GM12878 (cell line): ENCODE data around the gene SLC12A2. TPM values are rescaled to one million over a fixed set of nuclear protein-coding genes. Genes with fewer than 3 reads are reported as not detected.

ENCODE experiments used
- ATAC-seq: fragments of 200-7000 bp; cut with Tn5 transposase; 3 replicates; pipeline ENCODE4 v1.9.1; 2020; ENCODE audit warnings: mild to moderate bottlenecking, moderate library complexity
- BruUV-seq: library from RNA; stranded (reverse); fragments of 400-500 nt; replicated peaks from 2 replicates; lab custom pipeline; 2021; lab: Mats Ljungman, UMichigan
- CTCF ChIA-PET: fragments of 300-600 bp; sonication (Branson Sonifier 250); formaldehyde crosslinking; extraction: SDS; loops from one replicate; lab custom pipeline; 2021; ENCODE audit warnings: inconsistent platforms; lab: Yijun Ruan, JAX
- POLR2A ChIA-PET: fragments of 350-600 bp; formaldehyde crosslinking; extraction: SDS; loops from one replicate; lab custom pipeline; 2021; ENCODE audit warnings: inconsistent platforms; lab: Charles Lee
- RAD21 ChIA-PET: fragments of 300-600 bp; sonication (Branson Sonifier 250); formaldehyde crosslinking; loops from one replicate; lab custom pipeline; 2023; ENCODE audit warnings: antibody characterized with exemption; ENCODE audit not compliant: unreplicated experiment; lab: Charles Lee
- SMC1A ChIA-PET: fragments of 300-600 bp; sonication (Branson Sonifier 250); formaldehyde crosslinking; loops from one replicate; lab custom pipeline; 2023; ENCODE audit not compliant: unreplicated experiment, uncharacterized antibody; lab: Charles Lee
- DNase-seq: peaks from one replicate; pipeline ENCODE4 v3.0.0-alpha.2; 2011; ENCODE audit warnings: low read depth, low spot score
- FAIRE-seq: peaks from 3 replicates; lab custom pipeline; 2011; peaks lifted over from hg19 to GRCh38; lab: Jason Lieb, UNC
- H2AFZ ChIP-seq: 2 replicates; pipeline ENCODE4 v1.6.0; 2011; ENCODE audit warnings: low read depth, low read length, control low read depth; ENCODE audit not compliant: control insufficient read depth
- H3K27ac ChIP-seq: 2 replicates; pipeline ENCODE4 v1.5.1; 2011; ENCODE audit warnings: control low read depth; ENCODE audit not compliant: control insufficient read depth, insufficient read depth
- H3K27me3 ChIP-seq, 2 experiments: replicated peaks in 1 of 2; 2 replicates each; pipeline versions ENCODE4 v1.6.0 to v1.6.1; 2011; ENCODE audit warnings: low read length in 1 of 2; ENCODE audit not compliant: control insufficient read depth in 2 of 2, insufficient read depth in 2 of 2
- H3K36me3 ChIP-seq, 2 experiments: 2 replicates each; pipeline ENCODE4 v1.5.1; 2011; ENCODE audit warnings: low read length in 1 of 2; ENCODE audit not compliant: control insufficient read depth in 2 of 2, insufficient read depth in 2 of 2
- H3K4me1 ChIP-seq: 2 replicates; pipeline ENCODE4 v1.6.1; 2011; ENCODE audit warnings: mild to moderate bottlenecking, low read length, moderate library complexity, mixed read lengths; ENCODE audit not compliant: control insufficient read depth, insufficient read depth
- H3K4me2 ChIP-seq: 2 replicates; pipeline ENCODE4 v1.6.0; 2011; ENCODE audit warnings: control low read depth; ENCODE audit not compliant: control insufficient read depth, insufficient read depth
- H3K4me3 ChIP-seq: fragments of 200-600 bp; sonication (generic); 2 replicates; pipeline ENCODE4 v1.5.1; 2016
- H3K79me2 ChIP-seq: 2 replicates; pipeline ENCODE4 v1.6.0; 2011; ENCODE audit warnings: low read length; ENCODE audit not compliant: control insufficient read depth, insufficient read depth
- H3K9ac ChIP-seq: 2 replicates; pipeline ENCODE4 v1.8.0; 2011; ENCODE audit warnings: low read length, control low read depth, mixed read lengths; ENCODE audit not compliant: control insufficient read depth, insufficient read depth
- H3K9me3 ChIP-seq: replicated peaks from 3 replicates; pipeline ENCODE4 v1.5.1; 2011; ENCODE audit warnings: mild to moderate bottlenecking, low read length; ENCODE audit not compliant: control insufficient read depth, insufficient read depth
- H4K20me1 ChIP-seq: 2 replicates; pipeline ENCODE4 v1.6.0; 2011; ENCODE audit not compliant: control insufficient read depth, insufficient read depth
- BHLHE40 ChIP-seq, 2 experiments: fragments of 450-650 bp in 1 of 2; IDR thresholded peaks; 2 replicates each; pipeline ENCODE4 v1.6.1; 2011 to 2017; ENCODE audit warnings: low read depth in 2 of 2, borderline replicate concordance in 1 of 2, improper control_type of control experiment in 1 of 2, low read length in 1 of 2, mild to moderate bottlenecking in 1 of 2
- BRCA1 ChIP-seq: IDR thresholded peaks from 2 replicates; pipeline ENCODE4 v1.6.1; 2011; ENCODE audit warnings: low read depth, low read length, improper control_type of control experiment
- CHD1 ChIP-seq: IDR thresholded peaks from 2 replicates; pipeline ENCODE4 v1.6.1; 2012; ENCODE audit warnings: low read depth, low read length, improper control_type of control experiment
- E2F8 ChIP-seq: fragments of 450-650 bp; IDR thresholded peaks from 2 replicates; pipeline ENCODE4 v1.6.1; 2018; ENCODE audit warnings: mild to moderate bottlenecking, low read depth, moderate library complexity; ENCODE audit not compliant: partially characterized antibody
- EED ChIP-seq: sonication (generic); IDR thresholded peaks from 2 replicates; pipeline ENCODE4 v1.6.1; 2016; ENCODE audit warnings: antibody characterized with exemption, low read depth
- MTA2 ChIP-seq: fragments of 450-650 bp; IDR thresholded peaks from 2 replicates; pipeline ENCODE4 v1.6.1; 2016; ENCODE audit warnings: low read depth, mild to moderate bottlenecking, moderate library complexity
- MTA3 ChIP-seq: IDR thresholded peaks from 2 replicates; pipeline ENCODE4 v1.6.1; 2012; ENCODE audit warnings: low read length, inconsistent platforms, borderline replicate concordance
- NBN ChIP-seq: fragments of 450-650 bp; IDR thresholded peaks from 2 replicates; pipeline ENCODE4 v1.6.1; 2016
- POLR2A ChIP-seq: IDR thresholded peaks from 2 replicates; pipeline ENCODE4 v1.6.1; 2011; ENCODE audit warnings: low read depth, mild to moderate bottlenecking, low read length
- SIN3A ChIP-seq: IDR thresholded peaks from 2 replicates; pipeline ENCODE4 v1.6.1; 2012; ENCODE audit warnings: low read depth, low read length, improper control_type of control experiment
- SMARCA5 ChIP-seq: fragments of 450-650 bp; IDR thresholded peaks from 2 replicates; pipeline ENCODE4 v1.6.1; 2017; ENCODE audit warnings: mild to moderate bottlenecking
- SPI1 ChIP-seq: IDR thresholded peaks from 2 replicates; pipeline ENCODE4 v1.6.1; 2011; ENCODE audit warnings: low read depth, mild to moderate bottlenecking, low read length, moderate library complexity, borderline replicate concordance; ENCODE audit not compliant: insufficient read depth
- SRF ChIP-seq, 2 experiments: IDR thresholded peaks; 2 replicates each; pipeline ENCODE4 v1.6.1; 2011; ENCODE audit warnings: low read depth in 2 of 2, low read length in 2 of 2, mild to moderate bottlenecking in 1 of 2, moderate library complexity in 1 of 2
- TCF7 ChIP-seq: IDR thresholded peaks from 2 replicates; pipeline ENCODE4 v1.6.1; 2014; ENCODE audit warnings: antibody characterized with exemption, borderline replicate concordance
- WRNIP1 ChIP-seq: IDR thresholded peaks from 2 replicates; pipeline ENCODE4 v1.6.1; 2011; ENCODE audit warnings: low read depth, low read length, improper control_type of control experiment, borderline replicate concordance
- YBX1 ChIP-seq: fragments of 450-650 bp; IDR thresholded peaks from 2 replicates; pipeline ENCODE4 v1.6.1; 2016; ENCODE audit warnings: antibody characterized with exemption
- ZNF687 ChIP-seq: fragments of 450-650 bp; IDR thresholded peaks from 2 replicates; pipeline ENCODE4 v1.6.1; 2017; ENCODE audit warnings: mild to moderate bottlenecking, moderate library complexity
- WGBS: methylation state at CpG from one replicate; pipeline ENCODE4 v1.1.6; 2016; ENCODE audit warnings: low lambda C conversion rate; ENCODE audit not compliant: insufficient replicate concordance, insufficient coverage; ENCODE audit errors: missing lambda C conversion rate; 5-methylcytosine and 5-hydroxymethylcytosine counted together
- in situ Hi-C: fragments of 300-500 bp; cut with MboI; formaldehyde crosslinking; loops from 9 replicates; pipeline ENCODE4 v1.14.3; 2018; ENCODE audit warnings: mixed read lengths
- intact Hi-C: fragments of 100-400 bp; cut with micrococcal nuclease; formaldehyde crosslinking; loops from one replicate; pipeline ENCODE4 v1.14.2; 2022; ENCODE audit not compliant: unreplicated experiment
- polyA plus RNA-seq, 11 experiments: library from polyadenylated mRNA; depleted of rRNA in 4 of 11; unstranded in 6 of 11; stranded (reverse) in 5 of 11; fragments of >200 nt; fragmentation: Nextera tagmentation in 4 of 11; fragmentation: Illumina TruSeq in 1 of 11; extraction: Ambion mirVana in 4 of 11; extraction: Trizol in 1 of 11; gene quantifications; 1 replicate in 1 of 11; 2 replicates in 10 of 11; pipeline versions ENCODE4 v1.2.1 to v1.2.3, GENCODE V29; 2011 to 2016; ENCODE audit warnings: inconsistent platforms in 2 of 11, missing spikeins in 2 of 11, low read depth in 1 of 11
- total RNA-seq, 4 experiments: library from RNA; depleted of rRNA in 3 of 4; stranded (reverse); fragments of >200 nt in 3 of 4; fragmentation: Illumina TruSeq in 1 of 4; extraction: Trizol in 1 of 4; gene quantifications; 2 replicates each; pipeline versions ENCODE4 v1.2.1 to v1.2.3, GENCODE V29; 2013 to 2021

SLC12A2 gene
- total and polyA plus RNA-seq, 10 of the 15 experiments (the other 5 are each of a cell fraction or from before 2014, with no cell fraction given) = 5.1 to 21.8 (median 10.5) TPM

DNA sequence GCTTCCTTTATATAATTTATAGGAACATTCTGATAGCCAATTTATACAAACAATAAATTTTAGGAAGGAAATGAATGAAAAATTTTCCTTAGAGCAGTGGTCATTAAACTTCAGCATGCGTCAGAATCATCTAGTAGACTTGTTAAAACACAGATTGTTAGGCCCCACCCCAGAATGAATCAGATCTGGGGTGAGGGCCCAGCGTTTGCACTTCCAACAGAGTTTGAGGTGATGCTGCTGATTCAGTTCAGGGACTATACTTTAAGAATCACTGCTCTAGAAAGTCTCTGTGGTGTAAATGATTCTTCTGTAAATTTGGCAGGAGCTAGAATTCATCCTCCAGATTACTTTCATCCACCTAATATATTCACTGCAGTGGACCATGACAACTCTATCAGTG, 80.4 kb downstream of the SLC12A2 start:
- Histone ChIP-seq H3K4me2 (no peak overlapping the region), H3K4me1 (no peaks in the 10 kb centered on the region), H3K4me3 (no peak overlapping the region), H3K9ac (no peak overlapping the region), H4K20me1 (no peaks in the 10 kb centered on the region), H3K36me3 (peaks cover 0 to 3% of the 10 kb centered on the region in 2 experiments; a peak in 1 of 4 replicates), H3K27ac (no peak overlapping the region), H3K79me2 (no peaks in the 10 kb centered on the region), H3K27me3 (no peaks in the 10 kb centered on the region), H3K9me3 (no peaks in the 10 kb centered on the region), H2AFZ (no peak overlapping the region)
- intact Hi-C loops (no loop called here), in situ Hi-C loops (no loop called here)
- TF ChIP-seq ZNF687 = no peak
- TF ChIP-seq SIN3A = no peak
- no peak for TF ChIP-seq YBX1
- TF ChIP-seq BHLHE40 (IDR thresholded peaks at IDR 0.05; ENCODE audit: borderline replicate concordance in 1 of 2, low read depth in 2 of 2, low read length in 1 of 2) = no peak
- no peak for TF ChIP-seq POLR2A
- TF ChIP-seq SPI1 = no peak
- no peak for TF ChIP-seq WRNIP1
- TF ChIP-seq SRF (IDR thresholded peaks at IDR 0.05; ENCODE audit: low read depth in 2 of 2, low read length in 2 of 2) = no peak
- TF ChIP-seq CHD1 = no peak
- no peak for TF ChIP-seq MTA3
- TF ChIP-seq E2F8 = no peak
- TF ChIP-seq BRCA1 = no peak
- TF ChIP-seq MTA2 = no peak
- TF ChIP-seq SMARCA5 = no peak
- TF ChIP-seq NBN = no peak
- TF ChIP-seq EED = no peak
- TF ChIP-seq TCF7 = no peak
- ChIA-PET SMC1A (interaction anchor here (0.8 kb wide), 1 partner anchor 345 kb away, joined by 3 read pairs; no protein-coding TSS in a partner anchor), RAD21 (no interaction called here), POLR2A (interaction anchor here (0.6 kb wide), 1 partner anchor 14 kb away, joined by 4 read pairs; no protein-coding TSS in a partner anchor), CTCF (no interaction called here)
- DNase-seq (no peak), FAIRE-seq (no peak), ATAC-seq (no peak)
- WGBS = 74% methylated on average over 2 of the region's 2 CpGs
- no TSS peak for BruUV-seq
